GM19395 (cell line): ENCODE data around the gene YOD1.

Source experiments
- ATAC-seq: cut with Tn5 transposase; IDR thresholded peaks from one replicate; pipeline ENCODE4 v1.9.1; 2021; ENCODE audit warnings: mild to moderate bottlenecking, moderate library complexity; ENCODE audit not compliant: unreplicated experiment

The YOD1 gene

DNA sequence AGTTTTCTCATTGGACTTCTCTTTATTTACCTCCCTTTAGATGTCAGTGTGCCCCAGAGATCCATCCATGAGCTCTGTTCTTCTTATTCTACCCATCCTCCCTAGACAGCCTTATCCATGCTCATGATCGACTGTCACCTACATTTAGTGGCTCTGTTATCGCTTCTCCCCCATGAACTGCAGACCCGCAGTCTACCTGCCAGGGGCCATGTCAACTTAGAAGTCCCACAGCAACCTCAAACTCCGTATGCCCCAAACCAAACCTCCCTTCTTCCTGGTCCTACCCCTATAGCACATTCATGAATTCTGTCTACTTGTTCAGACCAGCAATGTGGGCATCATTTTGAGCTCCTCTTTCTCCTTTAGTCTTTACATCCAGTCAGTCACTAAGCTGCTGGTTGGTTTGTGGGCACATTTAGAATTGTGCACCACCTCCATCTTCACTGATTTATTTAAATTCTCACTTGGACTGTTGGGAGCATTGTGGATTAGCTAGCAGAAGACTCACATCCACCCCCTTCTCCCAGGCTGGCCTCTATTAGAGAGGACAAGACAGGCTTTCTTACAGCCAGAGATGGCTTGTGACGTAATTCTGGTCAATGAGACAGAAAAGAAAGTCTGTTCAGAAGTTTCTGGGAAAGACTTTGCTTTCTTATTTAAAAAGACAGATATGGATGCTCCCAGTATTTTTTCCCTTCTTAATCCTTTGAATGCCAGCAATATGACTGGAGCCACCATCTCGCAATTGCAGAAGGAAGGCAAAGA, 37.5 kb downstream of the YOD1 start:
- ATAC-seq, result no peak

DNA sequence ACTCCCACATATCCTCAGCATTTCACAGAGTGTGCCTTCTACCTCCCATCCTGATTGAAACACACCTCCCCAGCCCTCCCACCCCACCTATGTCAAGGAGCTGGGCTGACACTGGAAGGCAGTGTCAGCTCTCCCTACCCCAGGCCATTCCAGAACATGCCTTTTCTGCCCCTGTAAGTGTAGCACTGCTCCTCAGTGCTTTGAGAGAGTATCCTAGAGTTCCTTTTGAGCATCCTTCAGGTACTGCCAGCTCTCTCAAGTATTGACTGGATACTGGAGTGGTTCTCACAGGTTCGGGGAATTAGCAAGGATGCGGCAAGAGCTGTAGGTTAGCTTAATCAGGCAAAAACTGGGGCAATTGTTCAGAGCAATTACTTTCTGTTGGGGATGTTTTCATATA, 40.3 kb downstream of the YOD1 start:
- no peak for ATAC-seq

DNA sequence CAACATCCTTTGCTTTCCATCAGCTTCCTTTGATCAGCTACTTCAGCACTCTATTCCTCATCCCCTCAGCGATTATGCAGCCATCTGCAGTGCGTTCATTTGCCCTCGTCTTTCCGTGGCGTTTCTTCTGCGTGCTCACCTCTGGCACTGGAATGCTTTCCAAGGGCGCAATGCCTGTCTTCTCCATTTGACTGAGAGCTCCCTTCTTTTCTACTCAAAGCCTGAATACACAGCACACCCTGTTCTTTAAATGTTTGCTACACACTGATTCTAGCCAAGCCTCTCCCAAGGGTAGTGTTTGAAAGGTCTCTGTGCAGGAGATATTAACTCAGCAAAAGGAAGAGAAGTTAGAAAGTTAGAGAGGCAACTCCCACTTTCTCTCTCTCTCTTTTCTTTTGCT, 41.1 kb downstream of the YOD1 start:
- no peak for ATAC-seq

DNA sequence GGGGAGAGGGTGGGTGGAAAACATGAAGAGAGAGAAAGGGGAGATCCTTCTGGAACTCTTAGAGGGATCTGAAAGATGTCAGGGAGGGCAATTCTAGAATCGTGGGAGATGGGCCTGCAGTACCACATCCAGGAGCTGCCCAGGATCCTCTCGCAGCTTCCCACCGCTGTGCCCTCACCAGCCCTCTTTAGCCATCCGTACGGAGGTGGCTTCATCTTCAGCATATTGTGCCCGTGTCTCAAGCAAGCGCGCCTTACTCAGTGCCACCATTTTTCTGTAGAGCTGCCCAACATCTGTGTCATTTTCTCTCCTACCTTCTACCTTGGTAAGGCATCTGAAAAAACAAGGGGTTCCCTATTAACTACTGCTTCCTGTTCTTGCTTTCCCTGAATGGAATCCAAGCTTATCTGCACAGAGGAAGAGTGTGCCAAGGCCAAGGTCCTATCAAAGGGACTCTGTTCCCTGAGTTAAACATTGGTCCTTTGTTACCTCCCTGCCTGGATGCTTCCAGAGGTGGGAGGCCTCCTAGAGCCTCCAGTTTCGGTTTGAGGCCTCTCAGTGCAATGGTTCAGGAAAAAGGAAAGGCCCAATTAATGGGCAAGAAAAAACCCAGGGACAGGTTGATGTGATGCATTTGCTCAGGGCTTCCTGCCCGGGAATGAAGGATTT, 41.7 kb downstream of the YOD1 start:
- no peak for ATAC-seq

DNA sequence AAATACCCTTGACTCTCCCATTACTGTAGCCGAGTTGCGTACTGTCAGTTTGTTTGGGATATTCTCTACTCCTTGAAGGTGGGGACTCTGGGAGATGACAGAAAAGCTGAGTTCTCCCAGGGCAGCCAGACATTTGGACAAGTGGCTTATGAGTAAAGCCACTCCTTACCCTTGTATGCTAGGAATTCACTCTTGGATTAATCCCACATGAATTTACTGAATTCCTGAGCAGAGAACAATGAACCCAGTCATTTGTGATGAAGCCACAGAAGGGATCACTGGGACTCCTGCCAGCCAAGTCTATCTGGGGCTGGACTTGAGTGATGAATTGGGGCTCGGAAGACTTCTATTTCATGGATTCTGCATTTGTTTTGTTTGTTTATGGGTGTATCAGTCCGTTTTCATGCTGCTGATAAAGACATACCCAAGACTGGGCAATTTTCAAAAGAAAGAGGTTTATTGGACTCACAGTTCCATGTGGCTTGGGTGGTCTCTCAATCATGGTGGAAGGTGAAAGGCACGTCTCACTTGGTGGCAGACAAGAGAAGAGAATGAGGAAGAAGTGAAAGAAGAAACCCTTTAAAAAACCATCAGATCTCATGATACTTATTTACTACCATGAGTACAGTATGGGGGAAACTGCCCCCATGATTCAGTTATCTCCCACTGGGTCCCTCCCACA, 43.5 kb downstream of the YOD1 start:
- no peak for ATAC-seq

DNA sequence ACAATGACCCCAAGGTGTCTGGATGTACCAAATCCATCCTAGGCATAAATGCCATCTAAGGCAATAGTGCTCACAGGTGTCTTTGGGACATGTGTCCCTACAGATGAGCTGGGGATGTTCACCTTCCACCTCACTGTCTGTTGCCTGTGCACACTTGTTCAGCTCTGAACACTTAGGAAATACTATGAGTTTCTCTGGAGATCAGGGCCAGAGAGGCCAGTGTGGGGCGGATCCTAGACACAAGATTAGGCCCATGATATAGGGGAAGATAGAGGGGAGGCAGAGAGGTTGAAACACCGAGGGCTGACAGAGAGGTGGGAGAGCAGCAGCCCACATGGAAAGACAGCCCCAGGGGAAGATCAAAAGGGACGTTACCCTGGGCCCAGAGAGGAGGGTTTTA, 44.1 kb downstream of the YOD1 start:
- ATAC-seq, result no peak

DNA sequence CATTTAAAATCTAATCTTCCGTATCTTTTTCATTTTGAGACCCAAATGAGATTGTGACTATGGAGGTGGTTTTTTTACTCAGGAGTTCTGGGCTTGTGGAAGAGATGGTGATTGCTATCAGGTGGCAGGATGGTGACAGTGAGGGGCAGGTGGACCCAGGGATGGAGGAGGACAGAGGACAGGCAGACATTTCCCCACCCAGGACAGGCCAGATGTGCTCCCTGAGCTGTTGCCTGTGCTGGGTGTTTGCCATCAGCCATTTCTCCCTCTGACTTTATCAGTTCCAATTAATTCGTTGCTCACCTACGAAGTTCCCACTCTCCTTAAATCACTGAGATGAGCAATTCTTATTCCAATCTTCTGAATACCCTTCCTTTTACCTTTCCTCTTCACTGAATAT, 44.9 kb downstream of the YOD1 start:
- ATAC-seq, result no peak

DNA sequence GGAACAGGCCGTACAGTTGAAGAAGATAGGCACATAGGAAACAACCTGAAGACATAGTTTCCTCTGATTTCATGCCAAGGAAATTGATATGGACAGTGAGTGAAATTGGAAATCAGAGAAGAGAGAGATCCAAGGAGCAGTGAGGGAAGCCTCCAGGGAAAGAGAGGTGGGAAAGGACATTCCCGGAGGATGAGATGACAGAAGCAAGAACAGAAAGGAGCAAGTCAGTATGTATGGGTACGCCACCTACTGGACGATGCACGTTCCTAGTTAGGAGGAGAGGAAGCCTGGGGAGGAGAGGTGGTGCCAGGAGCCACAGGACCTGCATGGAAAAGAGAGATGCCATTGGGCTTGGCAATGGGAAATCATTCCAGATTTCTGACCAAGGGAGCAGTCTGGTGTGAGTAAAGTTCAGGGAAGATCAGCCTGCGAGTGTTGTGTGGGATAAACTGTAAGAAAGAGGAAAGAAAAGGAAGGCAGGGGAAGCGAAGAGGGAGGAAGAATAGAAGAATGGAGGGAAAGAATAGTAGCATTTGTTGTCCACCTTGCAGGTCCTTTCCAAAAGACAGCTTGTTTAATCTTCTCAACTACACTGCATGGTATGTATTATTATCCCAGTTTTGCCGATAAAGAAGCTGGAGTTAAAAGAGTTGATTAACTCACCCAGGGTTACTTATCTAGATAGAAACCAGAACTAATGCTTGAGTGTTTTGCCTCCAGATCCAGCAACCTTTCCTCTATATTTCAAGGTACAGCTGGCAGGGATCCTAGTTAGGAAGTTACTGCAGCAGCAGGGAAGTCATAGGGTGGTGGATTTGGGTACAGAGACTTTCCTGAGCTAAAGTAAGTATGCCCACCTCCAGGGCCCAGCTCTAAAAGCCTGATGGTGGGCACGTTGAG, 45.8 kb downstream of the YOD1 start:
- no peak for ATAC-seq

DNA sequence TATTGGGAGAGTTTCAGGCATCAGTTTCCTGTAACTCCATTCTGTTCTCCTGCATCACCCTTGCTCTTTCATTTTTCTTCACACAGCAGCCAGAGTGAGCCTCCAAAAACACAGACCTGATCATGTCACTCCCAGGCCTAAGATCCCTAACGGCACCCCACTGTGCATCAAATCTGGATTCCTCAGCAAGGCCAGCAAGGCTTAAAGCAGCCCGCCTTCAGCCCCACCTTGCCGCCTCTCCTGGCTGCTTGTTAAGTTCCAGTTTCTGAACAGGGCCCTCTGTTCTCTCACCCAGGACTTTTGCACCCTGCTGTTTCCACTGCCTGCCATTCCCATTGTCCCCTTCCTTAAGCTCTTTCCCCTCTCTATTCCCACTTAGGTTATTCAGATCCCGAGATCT, 47.8 kb downstream of the YOD1 start:
- ATAC-seq, result no peak

DNA sequence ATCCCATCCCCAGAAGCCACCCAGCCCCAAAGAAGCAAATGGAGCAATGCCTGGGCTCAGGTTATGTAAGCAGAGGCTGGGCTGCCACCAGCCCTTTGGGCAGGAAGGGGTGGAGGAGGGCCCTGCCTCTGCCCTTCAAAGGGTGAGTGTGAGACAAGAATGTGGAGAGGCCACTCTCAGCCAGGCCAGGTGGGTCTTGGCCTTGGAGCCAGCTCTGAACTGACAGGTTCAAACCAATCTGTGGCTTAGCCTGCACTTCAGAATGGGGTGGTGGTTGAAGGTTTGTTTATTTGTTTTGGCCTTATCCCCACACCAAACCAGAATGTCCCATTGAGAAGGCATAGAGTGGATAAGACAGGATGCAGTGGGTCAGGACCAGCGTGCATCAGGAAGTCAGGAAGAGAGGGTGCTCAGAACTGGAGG, 48.3 kb downstream of the YOD1 start:
- no peak for ATAC-seq

DNA sequence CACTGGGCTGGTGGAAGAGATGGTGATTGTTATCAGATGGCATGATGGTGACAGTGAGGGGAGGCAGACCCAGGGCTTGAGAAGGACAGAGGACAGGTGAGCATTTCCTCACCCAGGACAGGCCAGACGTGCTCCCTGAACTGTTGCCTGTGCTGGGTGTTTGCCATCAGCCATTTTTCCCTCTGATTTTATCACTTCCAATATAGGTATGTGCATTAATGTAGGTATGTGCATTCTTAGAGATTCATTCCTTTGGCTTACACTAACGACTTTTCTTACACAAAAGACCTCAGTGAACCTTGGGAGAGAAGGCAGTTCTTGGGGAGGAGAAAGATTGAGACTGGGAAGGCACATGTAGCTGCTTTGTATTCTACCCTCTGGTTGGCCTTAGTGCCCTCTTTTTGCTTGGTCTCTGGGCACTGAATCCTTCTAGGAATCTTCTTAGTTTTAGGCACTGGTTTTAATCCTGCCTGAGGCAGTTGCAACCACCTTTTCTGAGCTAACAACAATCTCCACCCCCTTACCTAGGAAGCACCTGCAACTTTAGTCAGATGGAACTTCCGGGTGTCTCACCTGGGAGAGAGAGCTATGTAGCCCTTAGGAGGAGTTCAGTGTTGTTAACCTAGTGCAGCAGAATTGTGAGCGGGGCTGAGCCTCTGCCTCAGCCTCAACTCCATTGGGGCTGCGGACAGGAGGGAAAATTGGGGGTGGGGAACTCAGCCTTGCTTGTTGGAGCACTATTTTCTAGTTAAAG, 49.3 kb downstream of the YOD1 start:
- ATAC-seq, result no peak

DNA sequence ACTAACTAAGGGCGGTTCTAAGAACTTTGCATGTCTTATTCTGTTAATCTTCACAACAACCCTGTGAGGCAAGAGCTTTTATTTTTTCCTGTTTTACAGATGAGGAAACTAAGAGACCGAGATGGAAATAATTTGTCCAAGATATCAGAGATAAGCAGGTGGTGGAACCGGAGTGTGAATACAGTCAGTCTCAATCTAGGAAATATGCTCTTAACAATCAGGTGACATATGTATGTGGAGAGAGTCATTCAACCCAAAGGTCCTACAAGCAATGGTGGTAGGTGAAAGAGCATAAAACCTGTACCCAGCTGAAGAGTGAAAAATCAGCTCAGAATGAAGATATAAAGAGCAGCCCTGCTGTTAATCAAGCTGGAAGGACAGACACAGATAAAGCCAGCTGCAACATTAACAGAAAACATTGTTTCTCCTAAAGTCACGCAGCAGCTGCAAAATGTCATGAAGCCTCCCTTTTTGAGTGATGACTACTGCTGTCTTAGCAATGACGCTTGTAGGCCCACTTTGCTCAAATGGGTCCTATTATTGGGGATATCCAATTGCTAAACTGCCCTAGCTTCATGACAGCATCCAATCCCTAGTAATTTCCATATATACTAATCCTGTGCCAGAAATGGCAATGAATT, 50.2 kb downstream of the YOD1 start:
- ATAC-seq, result no peak

DNA sequence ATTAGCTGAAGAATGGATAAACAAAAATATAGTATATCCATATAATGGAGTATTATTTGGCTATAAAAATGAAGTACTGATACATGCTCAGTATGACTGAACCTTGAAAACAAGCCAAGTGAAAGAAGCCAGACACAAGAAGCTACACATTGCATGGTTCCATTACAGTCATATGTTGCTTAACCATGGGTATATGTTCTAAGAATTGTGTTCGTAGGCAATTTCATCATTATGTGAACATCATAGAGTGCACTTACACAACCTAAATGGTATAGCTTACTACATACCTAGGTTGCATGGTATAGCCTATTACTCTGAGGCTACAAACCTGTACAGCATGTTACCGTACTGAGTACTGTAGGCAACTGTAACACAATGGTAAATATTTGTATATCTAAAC, 52.2 kb downstream of the YOD1 start:
- no peak for ATAC-seq
